AG04450 (cell line): ENCODE results near the gene CCT4. TPM values are rescaled to one million over a fixed set of nuclear protein-coding genes. Genes with fewer than 3 reads are reported as not detected.
"Not testable (repeated sequence)": the region's sequence is repeated elsewhere in the genome, so short reads cannot be mapped to it uniquely, and the experiment has no call there.

Experiments
- CTCF ChIA-PET: fragments of 300-600, 350-600 bp; formaldehyde crosslinking; extraction: SDS; loops from one replicate; lab custom pipeline; 2022; ENCODE audit warnings: antibody characterized with exemption, inconsistent platforms; lab: Charles Lee
- POLR2A ChIA-PET: fragments of 350-600 bp; formaldehyde crosslinking; extraction: SDS; loops from one replicate; lab custom pipeline; 2021; ENCODE audit warnings: antibody characterized with exemption, inconsistent platforms; lab: Yijun Ruan, JAX
- DNase-seq: peaks from one replicate; pipeline ENCODE4 v3.0.0-alpha.2; 2011; ENCODE audit warnings: low read depth, low spot score
- H3K27ac ChIP-seq: one replicate; pipeline ENCODE4 v1.5.1; 2012; ENCODE audit warnings: low read depth, low read length, control low read depth
- H3K27me3 ChIP-seq: one replicate; pipeline ENCODE4 v1.6.0; 2012; ENCODE audit warnings: low read length; ENCODE audit not compliant: control insufficient read depth, insufficient read depth
- H3K4me3 ChIP-seq: 2 replicates; pipeline ENCODE4 v1.5.1; 2011; ENCODE audit warnings: mild to moderate bottlenecking, low read depth, low read length, control low read depth
- H3K9me3 ChIP-seq: 2 replicates; pipeline ENCODE4 v1.5.1; 2012; ENCODE audit warnings: low read length; ENCODE audit not compliant: control insufficient read depth, insufficient read depth
- polyA plus RNA-seq: library from polyadenylated mRNA; depleted of rRNA; stranded (reverse); fragments of >200 nt; gene quantifications from 2 replicates; pipeline ENCODE4 v1.2.3, GENCODE V29; 2011
- TF ChIP-seq, protein P1 (sequence below): IDR thresholded peaks from 2 replicates; pipeline ENCODE4 v1.5.1; 2011; ENCODE audit warnings: low read depth, low read length, control low read depth, inconsistent platforms

CCT4 gene
- polyA plus RNA-seq, 1 experiment: 170 TPM

DNA sequence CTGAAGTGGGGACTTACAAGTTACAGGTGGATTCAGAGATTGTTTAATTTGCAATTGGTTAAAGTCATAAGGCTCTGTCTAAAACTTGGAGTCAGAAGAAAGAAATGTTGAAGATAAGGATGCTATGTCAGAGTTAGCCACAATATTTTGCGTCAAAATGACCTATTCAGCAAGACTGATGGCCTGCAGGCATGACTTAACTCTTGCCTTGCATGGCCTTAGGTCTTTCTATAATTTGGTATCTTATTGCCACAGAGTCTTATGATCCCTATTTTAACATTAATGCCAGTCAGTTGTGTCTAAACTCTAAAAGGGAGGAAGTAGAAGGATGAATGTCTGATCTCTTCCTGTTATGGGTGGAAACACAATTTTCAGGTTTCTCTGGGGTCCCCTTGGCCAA lies 11.8 kb upstream of the CCT4 start:
- TF ChIP-seq, protein P1, sequence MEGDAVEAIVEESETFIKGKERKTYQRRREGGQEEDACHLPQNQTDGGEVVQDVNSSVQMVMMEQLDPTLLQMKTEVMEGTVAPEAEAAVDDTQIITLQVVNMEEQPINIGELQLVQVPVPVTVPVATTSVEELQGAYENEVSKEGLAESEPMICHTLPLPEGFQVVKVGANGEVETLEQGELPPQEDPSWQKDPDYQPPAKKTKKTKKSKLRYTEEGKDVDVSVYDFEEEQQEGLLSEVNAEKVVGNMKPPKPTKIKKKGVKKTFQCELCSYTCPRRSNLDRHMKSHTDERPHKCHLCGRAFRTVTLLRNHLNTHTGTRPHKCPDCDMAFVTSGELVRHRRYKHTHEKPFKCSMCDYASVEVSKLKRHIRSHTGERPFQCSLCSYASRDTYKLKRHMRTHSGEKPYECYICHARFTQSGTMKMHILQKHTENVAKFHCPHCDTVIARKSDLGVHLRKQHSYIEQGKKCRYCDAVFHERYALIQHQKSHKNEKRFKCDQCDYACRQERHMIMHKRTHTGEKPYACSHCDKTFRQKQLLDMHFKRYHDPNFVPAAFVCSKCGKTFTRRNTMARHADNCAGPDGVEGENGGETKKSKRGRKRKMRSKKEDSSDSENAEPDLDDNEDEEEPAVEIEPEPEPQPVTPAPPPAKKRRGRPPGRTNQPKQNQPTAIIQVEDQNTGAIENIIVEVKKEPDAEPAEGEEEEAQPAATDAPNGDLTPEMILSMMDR: no peak
- H3K27ac ChIP-seq: no peak overlapping the region
- DNase-seq: no peak
- ChIA-PET CTCF (no interaction called here), POLR2A (no interaction called here)
- H3K9me3 ChIP-seq: no peaks in the 10 kb centered on the region
- no peak overlapping the region for H3K4me3 ChIP-seq
- H3K27me3 ChIP-seq: no peaks in the 10 kb centered on the region

DNA sequence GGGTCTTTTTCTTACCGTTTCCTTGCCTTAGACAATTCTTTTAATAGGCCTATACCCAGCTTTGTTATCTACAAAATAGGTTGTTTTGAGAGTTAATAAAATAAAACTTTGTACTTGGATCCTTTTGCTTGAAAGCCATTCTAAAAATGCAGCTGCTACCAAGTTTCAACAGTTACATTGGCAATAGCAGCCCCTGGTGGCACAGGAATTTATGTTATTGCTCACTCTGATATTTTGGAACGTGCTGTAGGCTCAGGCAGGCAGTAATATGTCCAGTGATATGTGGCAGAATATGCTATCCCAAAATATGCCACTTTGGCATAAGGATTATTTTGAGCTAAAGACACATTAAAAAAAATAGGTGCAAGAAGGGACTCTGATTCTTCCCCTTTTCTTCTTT lies 10.4 kb upstream of the CCT4 start:
- TF ChIP-seq, protein P1: peak; percentile 60
- ChIA-PET POLR2A (no interaction called here), CTCF (interaction anchor here (0.5 to 2.5 kb wide), 8 partner anchors 13 to 1150 kb away, joined by 3 to 15 read pairs (median 4); no protein-coding TSS in a partner anchor)
- H3K4me3 ChIP-seq: no peak overlapping the region
- H3K27me3 ChIP-seq: no peaks in the 10 kb centered on the region
- no peak for DNase-seq
- H3K27ac ChIP-seq: no peak overlapping the region
- H3K9me3 ChIP-seq: no peaks in the 10 kb centered on the region

DNA sequence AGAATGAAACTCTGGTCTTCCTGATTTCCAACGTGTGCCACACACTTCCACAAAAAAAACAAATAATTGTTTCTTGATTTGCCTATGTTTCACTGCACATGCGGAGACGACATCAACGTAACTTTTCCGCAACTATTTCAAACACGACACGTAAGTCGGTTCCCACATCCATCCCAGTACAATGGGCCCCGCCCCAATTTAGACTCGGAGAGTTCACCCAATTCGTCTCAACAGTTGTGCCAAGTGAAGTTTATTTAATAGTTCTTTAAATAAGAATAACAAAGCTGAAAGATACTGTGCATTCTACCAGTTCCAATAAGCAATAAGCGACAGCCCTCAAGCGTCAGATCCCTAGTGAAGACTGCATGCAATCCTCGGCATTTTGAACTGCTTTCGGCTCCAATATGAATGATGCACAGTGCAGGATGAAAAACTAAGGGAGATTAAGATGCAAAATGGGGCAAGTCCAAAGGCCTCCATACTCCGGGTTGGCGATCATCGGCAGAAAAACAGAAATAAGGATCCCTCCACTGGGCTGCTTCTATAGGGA lies 664 bp downstream of the CCT4 start:
- DNase-seq: no peak
- Histone ChIP-seq H3K27ac (peak overlapping the region; percentile 98), H3K4me3 (peak overlapping the region; percentile 95), H3K9me3 (no peaks in the 10 kb centered on the region; the same call in 1 of the 2 replicates), H3K27me3 (no peaks in the 10 kb centered on the region)
- POLR2A ChIA-PET: no interaction called here
- TF ChIP-seq, protein P1: no peak
- CTCF ChIA-PET: interaction anchor here (0.9 kb wide), 1 partner anchor 752 kb away, joined by 3 read pairs; no protein-coding TSS in a partner anchor

DNA sequence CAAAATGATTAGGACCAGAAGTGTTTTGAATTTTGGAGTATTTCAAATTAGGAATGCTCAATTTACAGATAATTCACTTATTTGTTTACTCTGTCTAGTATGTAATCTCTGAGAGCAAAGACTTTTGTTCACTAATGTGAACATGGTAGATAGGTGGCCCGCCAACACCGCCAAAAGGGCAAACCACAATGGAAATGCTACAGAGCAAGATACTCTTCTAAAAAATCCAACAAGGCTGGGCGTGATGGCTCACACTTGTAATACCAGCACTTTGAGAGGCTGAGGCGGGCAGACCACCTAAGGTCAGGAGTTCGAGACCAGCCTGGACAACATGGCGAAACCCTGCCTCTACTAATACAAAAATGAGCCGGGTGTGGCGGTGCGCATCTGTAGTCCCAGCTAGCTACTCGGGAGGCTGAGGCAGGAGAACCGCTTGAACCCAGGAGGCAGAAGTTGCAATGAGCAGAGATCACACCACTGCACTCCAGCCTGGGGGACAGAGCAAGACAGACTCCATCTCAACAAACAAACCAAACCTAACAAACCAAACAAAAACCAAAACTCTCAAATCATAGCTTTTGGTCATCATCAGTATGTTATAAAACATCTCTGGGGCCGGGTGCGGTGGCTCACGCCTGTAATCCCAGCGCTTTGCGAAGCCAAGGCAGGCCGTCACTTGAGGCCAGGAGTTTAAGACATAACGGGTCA lies 2.4 kb downstream of the CCT4 start:
- DNase-seq: no peak
- TF ChIP-seq, protein P1: no peak
- Histone ChIP-seq H3K27me3 (no peaks in the 10 kb centered on the region), H3K4me3 (peak overlapping the region; percentile 95), H3K27ac (no peak overlapping the region), H3K9me3 (no peaks in the 10 kb centered on the region; the same call in 1 of the 2 replicates)
- CTCF ChIA-PET: interaction anchor here (1.1 kb wide), 1 partner anchor 13 kb away, joined by 3 read pairs; no protein-coding TSS in a partner anchor
- POLR2A ChIA-PET: no interaction called here

DNA sequence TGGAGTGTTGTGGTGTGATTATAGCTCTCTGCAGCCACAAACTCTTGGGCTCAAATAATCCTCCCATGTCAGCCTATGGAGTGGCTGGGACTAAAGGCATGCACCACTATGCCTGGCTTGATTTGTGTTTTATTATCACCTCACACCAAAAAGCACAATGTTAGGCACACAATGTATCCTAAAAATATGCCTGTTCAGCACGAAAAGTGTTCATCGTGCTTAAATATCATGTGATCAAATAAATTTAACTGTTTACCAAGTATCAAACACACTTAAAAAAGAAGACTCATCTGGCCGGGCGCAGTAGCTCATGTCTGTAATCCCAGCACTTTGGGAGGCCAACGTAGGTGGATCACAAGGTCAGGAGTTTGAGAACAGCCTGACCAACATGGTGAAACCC lies 5.6 kb downstream of the CCT4 start:
- H3K9me3 ChIP-seq: no peaks in the 10 kb centered on the region
- H3K27ac ChIP-seq: no peak overlapping the region
- ChIA-PET CTCF (no interaction called here), POLR2A (interaction anchor here (1.1 kb wide), 1 partner anchor 758 kb away, joined by 3 read pairs; no protein-coding TSS in a partner anchor)
- no peak overlapping the region for H3K4me3 ChIP-seq
- TF ChIP-seq, protein P1: no peak
- H3K27me3 ChIP-seq: no peaks in the 10 kb centered on the region
- DNase-seq: no peak

DNA sequence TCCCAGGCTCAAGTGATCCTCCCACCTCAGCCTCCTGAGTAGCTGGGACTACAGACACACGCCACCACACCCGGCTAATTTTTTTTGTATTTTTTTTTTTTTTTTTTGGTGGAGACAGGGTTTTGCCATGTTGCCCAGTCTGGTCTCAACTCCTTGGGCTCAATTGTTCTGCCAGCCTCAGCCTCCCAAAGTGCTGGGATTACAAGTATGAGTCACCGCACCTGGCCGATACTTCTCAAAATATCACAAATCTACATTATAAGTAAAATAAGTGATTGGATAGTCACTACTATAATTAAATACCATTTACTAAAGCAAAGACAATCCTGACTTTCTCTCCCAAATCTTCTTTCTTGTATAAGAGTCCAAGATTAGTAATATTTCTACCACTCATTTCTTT lies 9.1 kb downstream of the CCT4 start:
- DNase-seq, H3K4me3 ChIP-seq, H3K27ac ChIP-seq, POLR2A ChIA-PET, H3K27me3 ChIP-seq, H3K9me3 ChIP-seq: not testable (repeated sequence)
- CTCF ChIA-PET: interaction anchor here (0.6 kb wide), 1 partner anchor 320 kb away, joined by 4 read pairs; no protein-coding TSS in a partner anchor
